ENCODE results near the gene HSD11B1L. TPM values are rescaled to one million over a fixed set of nuclear protein-coding genes. Genes with fewer than 3 reads are reported as not detected.

The HSD11B1L gene
- total RNA-seq, 4 donors from 2014 or later, result 1.9 to 9.4 (median 8.3) TPM

DNA sequence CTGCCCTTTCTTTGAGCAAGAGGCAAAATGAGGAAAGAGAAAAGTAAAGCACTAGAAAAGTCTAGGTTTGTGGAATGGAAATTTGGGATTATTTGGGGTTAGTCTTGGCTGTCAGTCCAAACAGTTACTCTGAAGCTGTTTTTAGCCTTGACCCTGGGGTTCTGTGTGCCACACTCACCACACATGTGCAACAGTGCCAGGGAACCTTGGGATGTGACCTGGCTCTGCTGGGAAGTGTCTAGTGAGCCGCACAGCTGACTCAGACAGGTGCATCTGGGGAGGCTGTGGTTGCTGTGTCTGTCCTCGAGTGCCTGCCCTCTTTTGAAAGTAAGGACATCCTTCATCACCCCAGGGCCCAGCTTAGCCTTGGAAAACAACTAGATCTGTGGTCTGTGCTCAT, 16.3 kb upstream of the HSD11B1L start:
- Histone ChIP-seq H3K36me3 (peaks cover 64 to 100% (median 89%) of the 10 kb centered on the region in 3 donors), H3K4me3 (no peak overlapping the region), H3K4me1 (no peaks in the 10 kb centered on the region), H3K27me3 (no peaks in the 10 kb centered on the region), H3K9me3 (no peaks in the 10 kb centered on the region), H3K27ac (no peak overlapping the region)
- TF ChIP-seq, protein P1, sequence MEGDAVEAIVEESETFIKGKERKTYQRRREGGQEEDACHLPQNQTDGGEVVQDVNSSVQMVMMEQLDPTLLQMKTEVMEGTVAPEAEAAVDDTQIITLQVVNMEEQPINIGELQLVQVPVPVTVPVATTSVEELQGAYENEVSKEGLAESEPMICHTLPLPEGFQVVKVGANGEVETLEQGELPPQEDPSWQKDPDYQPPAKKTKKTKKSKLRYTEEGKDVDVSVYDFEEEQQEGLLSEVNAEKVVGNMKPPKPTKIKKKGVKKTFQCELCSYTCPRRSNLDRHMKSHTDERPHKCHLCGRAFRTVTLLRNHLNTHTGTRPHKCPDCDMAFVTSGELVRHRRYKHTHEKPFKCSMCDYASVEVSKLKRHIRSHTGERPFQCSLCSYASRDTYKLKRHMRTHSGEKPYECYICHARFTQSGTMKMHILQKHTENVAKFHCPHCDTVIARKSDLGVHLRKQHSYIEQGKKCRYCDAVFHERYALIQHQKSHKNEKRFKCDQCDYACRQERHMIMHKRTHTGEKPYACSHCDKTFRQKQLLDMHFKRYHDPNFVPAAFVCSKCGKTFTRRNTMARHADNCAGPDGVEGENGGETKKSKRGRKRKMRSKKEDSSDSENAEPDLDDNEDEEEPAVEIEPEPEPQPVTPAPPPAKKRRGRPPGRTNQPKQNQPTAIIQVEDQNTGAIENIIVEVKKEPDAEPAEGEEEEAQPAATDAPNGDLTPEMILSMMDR (IDR thresholded peaks at IDR 0.05), result no peak
- TF ChIP-seq POLR2A (IDR thresholded peaks at IDR 0.05), result no peak
- no CpG with 5 or more reads among the region's 2 CpGs for WGBS, 2 donors
- intact Hi-C loops (cut with DNase I), result no loop called here
- DNase-seq, result no peak

DNA sequence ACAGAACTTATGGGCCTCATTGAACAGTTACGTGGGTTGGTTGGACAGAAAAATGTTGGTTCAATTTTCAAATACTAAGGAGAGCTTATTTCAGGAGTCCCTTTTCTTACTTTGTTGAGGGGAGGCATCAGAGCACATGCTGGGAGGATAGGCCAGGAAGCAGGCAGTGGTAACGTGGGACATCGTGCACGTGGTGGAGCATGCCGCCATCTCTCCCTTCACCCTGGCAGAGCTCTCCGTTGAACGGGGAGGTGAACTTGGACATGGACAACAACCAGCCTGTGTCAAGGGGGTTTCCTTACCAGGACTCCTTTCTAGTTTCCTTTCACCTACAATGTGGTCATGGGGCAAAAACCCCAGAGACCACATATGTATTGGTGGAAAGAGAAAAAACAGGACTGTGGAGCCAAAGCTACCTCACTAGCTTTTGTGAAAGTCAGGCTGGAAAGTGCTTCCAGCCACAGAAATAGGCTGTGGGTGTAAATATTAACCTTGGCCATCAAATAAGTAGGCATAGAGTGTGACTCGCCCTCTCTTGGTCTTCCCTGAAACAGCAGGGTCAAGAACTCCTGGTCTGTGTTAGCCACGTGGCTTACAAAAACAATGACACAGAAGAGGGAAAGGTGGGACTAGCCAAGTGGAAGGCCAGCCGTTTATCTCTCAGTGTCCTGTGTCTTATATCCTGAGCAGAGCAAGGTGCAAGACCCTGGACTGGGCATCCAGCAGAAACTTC, 14.9 kb upstream of the HSD11B1L start:
- H3K36me3 ChIP-seq, result peaks cover 65 to 98% (median 82%) of the 10 kb centered on the region in 3 donors
- DNase-seq, result no peak
- no peak overlapping the region for H3K4me3 ChIP-seq
- intact Hi-C loops (cut with DNase I), result no loop called here
- H3K9me3 ChIP-seq, result no peaks in the 10 kb centered on the region
- H3K4me1 ChIP-seq, result no peaks in the 10 kb centered on the region
- H3K27ac ChIP-seq, result no peak overlapping the region
- WGBS, 2 donors, result 63 to 65% methylated on average over 8 to 9 of the region's 10 CpGs
- no peaks in the 10 kb centered on the region for H3K27me3 ChIP-seq
- TF ChIP-seq, protein P1 (IDR thresholded peaks at IDR 0.05), result no peak

DNA sequence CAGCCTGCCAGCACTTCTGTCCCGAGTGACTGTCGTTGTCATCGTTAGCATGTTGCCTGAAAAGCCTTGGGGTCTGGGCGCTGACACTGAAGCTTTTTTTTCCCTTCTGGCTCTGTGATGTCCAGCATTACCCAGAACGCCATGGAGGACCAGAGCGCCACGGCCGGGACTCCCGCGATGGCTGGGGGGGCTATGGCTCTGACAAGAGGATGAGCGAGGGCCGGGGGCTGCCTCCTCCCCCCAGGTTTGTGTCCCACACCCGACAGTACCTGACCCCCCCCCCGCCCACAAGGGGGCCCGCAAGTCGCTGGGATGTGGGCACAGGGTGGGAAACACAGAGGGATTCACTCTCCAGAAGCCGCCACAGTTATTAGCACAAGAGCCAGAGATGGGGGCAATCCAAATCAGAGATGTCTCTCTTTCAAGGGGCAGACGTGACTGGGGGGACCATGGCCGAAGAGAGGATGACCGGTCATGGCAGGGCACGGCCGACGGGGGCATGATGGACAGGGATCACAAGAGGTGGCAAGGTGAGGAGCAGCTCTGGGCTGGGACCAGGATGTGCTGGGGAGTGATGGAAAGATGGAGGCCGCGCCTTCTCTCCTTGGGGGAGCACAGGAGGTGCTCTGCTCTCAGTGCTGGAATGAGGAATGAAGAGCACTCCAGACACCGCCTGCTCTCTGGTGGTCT, 13.8 kb upstream of the HSD11B1L start:
- TF ChIP-seq POLR2A (IDR thresholded peaks at IDR 0.05), result no peak
- TF ChIP-seq, protein P1 (IDR thresholded peaks at IDR 0.05), result no peak
- no peak for DNase-seq
- intact Hi-C loops (cut with DNase I), result no loop called here
- 81 to 91% methylated on average over 9 to 13 of the region's 26 CpGs for WGBS, 2 donors
- Histone ChIP-seq H3K9me3 (no peaks in the 10 kb centered on the region), H3K27me3 (no peaks in the 10 kb centered on the region), H3K4me1 (no peaks in the 10 kb centered on the region), H3K4me3 (no peak overlapping the region), H3K36me3 (peaks cover 54 to 92% (median 71%) of the 10 kb centered on the region in 3 donors), H3K27ac (no peak overlapping the region)

DNA sequence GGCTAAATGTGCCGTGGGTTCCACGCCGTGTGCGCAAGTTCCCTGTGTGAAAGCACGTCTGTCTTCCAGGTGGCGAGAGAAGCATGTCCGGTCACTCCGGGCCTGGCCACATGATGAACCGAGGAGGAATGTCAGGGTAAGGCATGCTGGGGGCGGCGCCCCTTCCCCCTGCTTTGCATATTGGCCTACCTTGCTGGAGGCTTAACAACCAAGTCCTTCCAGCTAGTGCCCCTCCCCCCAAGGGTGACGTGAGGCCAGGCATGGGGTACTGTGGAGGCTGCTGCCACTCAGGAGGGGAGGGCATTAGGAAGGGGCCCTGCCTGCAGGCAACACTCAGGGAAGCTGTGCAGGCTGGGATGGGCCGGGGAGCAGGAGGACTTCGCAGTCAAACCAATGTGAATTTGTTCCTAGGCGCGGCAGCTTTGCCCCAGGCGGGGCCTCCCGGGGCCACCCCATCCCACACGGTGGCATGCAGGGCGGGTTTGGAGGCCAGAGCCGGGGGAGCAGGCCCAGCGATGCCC, 13.0 kb upstream of the HSD11B1L start:
- no peaks in the 10 kb centered on the region for H3K27me3 ChIP-seq
- H3K4me1 ChIP-seq, result no peaks in the 10 kb centered on the region
- no peaks in the 10 kb centered on the region for H3K9me3 ChIP-seq
- no peak for DNase-seq
- 80 to 82% methylated on average over 1 to 15 of the region's 22 CpGs for WGBS, 2 donors
- TF ChIP-seq POLR2A (IDR thresholded peaks at IDR 0.05), result no peak
- TF ChIP-seq, protein P1 (IDR thresholded peaks at IDR 0.05), result no peak
- no peak overlapping the region for H3K4me3 ChIP-seq
- intact Hi-C loops (cut with DNase I), result no loop called here
- H3K36me3 ChIP-seq, result peaks cover 54 to 85% (median 63%) of the 10 kb centered on the region in 3 donors
- H3K27ac ChIP-seq, result no peak overlapping the region

DNA sequence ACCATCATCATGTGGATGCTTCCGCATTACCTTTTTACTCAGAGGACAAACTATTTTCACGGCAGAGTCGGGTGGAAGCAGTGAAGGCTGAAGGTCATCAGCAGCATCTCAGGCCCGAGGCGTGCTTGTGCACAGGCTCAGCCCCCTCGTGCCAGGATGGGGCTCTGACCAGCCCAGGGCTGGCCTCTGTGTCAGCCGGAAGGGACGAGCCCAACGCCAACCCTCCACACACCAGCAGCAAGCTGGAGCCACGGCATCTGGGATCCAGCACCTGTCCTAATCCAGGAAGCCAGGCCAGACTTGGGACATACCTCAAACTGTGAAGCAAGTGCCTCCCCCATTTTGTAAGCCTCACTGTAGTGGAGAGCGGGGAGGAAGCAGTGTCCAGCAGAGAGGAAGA, 11.6 kb upstream of the HSD11B1L start:
- H3K36me3 ChIP-seq, result peaks cover 42 to 71% (median 49%) of the 10 kb centered on the region in 3 donors
- TF ChIP-seq POLR2A (IDR thresholded peaks at IDR 0.05), result no peak
- TF ChIP-seq, protein P1 (IDR thresholded peaks at IDR 0.05), result no peak

More for the DNA sequence above, 11.6 kb upstream of the HSD11B1L start:
- Histone ChIP-seq H3K4me1 (no peaks in the 10 kb centered on the region), H3K27me3 (no peaks in the 10 kb centered on the region), H3K27ac (no peak overlapping the region), H3K4me3 (no peak overlapping the region), H3K9me3 (no peaks in the 10 kb centered on the region)
- DNase-seq, result no peak
- 87% methylated on average over 3 of the region's 11 CpGs; no CpG with 5 or more reads in 1 of the 2 donors for WGBS, 2 donors
- intact Hi-C loops (cut with DNase I), result no loop called here

Measured in esophagus squamous epithelium (tissue), 5 donors.